Stimulated activated CD4-positive, alpha-beta T cell treated with anti-CD3 and anti-CD28 coated beads, Interleukin-4, amount 100 ng/mL, for 24 hours (primary cell): ENCODE results near the gene EFNA1.
"Not testable (repeated sequence)": the region's sequence is repeated elsewhere in the genome, so short reads cannot be mapped to it uniquely, and the experiment has no call there.

Experiments used
- DNase-seq: peaks from one replicate; pipeline ENCODE4 v3.0.0-alpha.2; 2020

Gene EFNA1

GRCh38 chr1:155125946-155126555, 1.6 kb upstream of the EFNA1 start:
- no peak for DNase-seq

- DNase-seq, result peak; percentile 47
Observed at GRCh38 chr1:155126556-155127104, 1.0 kb upstream of the EFNA1 start.

DNA sequence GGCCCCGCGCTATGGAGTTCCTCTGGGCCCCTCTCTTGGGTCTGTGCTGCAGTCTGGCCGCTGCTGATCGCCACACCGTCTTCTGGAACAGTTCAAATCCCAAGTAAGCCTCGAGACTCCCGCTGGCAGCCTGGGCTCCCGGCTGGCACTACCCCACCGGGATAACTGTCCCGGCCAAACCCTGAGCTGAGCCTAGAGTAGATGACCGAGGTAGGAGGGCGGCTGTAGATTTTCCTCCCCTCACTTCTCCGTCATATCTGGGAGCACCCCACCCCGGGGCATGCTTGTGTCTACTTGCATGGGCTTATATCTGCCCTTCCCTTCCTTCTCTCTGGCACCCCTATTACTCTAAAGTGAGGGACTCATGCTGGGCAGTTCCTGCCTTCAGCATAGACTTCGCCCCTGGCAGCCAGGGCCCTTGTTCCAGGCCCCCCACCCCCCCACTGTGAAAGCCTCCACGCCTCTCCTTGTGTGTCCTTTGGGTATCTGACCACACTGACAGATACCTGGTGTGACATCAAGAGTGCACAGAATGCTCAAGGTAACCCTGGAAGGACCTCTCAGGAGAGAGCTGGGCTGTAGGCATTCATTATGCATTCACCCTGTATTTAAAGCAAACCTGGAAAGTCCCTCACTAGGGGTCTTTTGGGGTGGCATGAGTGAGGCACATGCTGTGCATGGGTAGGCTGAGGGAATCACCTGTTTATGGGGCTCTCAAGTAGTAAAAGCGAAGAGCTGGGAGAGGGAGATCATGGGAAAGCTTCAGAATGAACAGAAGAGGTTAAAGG, 485 bp downstream of the EFNA1 start:
- no peak for DNase-seq

DNA sequence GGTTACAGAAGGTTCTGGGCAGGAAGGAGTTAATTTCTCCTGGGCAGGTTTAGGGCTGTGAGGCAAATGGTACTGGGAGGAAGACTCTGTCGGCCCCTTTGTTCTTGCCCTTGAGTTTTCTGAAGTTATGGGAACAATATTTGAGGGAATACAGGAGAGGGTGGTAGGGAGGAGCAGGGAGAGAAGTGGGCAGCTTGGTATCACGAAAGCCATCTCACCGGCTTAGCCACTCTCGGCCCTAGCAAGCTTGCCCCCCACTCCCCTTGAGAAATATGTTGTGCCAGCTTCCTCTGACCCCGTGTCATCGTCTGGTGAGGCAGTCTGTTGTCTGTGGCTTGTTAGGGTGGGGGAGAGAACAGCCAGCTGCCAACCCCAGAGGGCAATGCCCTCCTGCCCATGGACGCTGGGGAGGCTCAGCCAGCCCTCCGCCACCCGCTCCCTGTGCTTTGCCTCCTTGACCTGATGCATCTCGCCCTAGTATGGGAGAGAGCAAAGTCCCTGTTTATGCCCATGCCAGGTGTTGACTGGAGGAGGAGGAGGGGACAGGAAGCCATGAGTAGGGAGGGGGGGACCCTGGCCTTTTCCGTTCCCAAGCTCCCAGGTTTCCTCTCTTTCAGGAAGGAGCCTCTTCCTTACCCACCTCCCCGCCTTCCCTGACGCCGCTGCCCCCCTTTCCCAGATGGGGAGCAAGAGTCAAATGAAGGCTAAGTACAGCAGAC, 1.2 kb downstream of the EFNA1 start:
- DNase-seq, result no peak

DNA sequence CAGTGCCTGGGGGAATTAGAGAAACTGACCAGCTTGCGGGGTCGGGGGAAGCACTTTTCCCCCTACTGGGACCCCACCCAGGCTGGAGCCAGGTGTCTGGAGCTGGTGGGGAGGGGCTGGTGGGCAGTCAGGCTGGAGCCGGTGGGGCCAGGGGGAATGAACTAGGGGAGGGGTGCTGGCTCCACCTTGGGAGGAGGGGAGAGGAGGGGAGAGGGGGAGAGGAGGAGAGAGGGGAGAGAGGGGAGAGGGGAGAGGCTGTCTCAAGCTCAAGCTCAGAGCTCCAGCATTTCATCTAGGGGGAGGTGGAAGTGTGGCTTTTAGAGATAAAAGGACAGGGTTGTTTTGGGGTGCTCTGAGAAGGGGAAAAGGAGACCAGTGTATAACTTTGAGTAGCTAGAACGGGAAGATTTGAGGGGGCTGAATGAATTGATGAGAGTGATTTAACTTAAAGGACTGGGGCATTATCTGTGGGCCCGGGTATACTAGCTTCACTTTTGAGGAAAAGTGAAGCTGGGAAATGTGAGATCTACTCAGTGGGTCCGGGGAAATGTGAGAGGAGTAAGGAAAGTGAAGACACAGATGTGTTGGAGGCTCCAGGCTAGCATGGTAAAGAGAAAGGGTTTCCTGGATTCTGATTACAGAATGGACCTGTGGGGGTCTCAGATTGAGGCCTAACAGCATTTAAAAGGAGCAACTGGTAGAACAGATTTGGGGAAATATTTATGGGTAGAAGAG, 2.8 kb downstream of the EFNA1 start:
- no peak for DNase-seq

- DNase-seq, result no peak
Observed at GRCh38 chr1:155131285-155131684, 3.6 kb downstream of the EFNA1 start.

DNA sequence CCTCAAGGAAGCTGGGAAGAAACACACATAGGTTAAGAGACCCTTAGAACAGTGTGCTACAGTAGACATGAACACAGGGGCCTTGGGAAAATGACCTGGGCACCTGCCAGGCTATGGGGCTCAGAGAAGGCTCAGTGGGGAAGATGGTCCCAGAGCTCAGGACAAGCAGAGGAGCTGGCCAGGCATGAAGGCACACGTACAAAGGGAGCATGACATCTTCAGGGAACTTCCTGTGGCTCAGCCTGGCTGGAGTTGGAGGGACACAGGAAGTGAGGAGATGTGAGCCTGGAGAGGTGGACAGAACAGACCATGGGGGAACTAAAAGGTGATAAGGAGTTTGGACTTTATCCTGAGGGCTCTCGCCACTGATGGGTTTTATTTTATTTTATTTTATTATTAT, 4.2 kb downstream of the EFNA1 start:
- DNase-seq, result no peak

- DNase-seq, result no peak
Observed at GRCh38 chr1:155133799-155134281, 6.2 kb downstream of the EFNA1 start.

DNA sequence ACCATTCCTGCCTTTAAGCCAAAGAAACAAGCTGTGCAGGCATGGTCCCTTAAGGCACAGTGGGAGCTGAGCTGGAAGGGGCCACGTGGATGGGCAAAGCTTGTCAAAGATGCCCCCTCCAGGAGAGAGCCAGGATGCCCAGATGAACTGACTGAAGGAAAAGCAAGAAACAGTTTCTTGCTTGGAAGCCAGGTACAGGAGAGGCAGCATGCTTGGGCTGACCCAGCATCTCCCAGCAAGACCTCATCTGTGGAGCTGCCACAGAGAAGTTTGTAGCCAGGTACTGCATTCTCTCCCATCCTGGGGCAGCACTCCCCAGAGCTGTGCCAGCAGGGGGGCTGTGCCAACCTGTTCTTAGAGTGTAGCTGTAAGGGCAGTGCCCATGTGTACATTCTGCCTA, 6.6 kb downstream of the EFNA1 start:
- no peak for DNase-seq

DNA sequence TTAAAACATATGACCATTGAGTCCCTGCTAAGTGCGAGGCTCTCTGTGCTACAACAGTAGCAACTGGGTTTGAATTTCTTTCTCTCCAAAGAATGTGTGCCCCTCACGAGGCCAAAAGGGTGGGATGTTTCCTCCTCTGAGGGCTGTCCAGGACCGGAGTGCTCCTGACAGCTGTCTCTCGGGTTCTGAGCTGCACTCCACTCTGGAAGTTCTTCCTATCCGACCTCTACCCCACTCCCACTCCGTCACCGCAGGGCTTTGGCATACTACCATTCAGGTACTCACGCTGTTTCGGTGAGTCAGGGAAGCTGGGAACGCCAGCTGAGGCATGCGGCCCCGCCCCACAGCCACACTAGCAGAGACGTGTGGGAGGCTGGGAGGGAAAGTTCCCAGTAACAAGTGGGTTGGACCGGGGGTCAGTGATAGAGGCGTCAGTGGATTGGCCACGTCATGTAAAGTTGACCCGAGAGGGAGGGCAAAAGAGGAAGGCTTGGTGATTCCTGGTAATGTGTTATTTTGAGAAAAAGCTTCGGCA, 7.3 kb downstream of the EFNA1 start:
- peak; percentile 85 for DNase-seq

GRCh38 chr1:155135415-155136028, 7.8 kb downstream of the EFNA1 start, which contains the start of gene SLC50A1:
SLC50A1 (plus strand) TSS chr1:155135852; CDS start chr1:155135912, 60 bp downstream.
- DNase-seq, result peak; percentile 93

DNA sequence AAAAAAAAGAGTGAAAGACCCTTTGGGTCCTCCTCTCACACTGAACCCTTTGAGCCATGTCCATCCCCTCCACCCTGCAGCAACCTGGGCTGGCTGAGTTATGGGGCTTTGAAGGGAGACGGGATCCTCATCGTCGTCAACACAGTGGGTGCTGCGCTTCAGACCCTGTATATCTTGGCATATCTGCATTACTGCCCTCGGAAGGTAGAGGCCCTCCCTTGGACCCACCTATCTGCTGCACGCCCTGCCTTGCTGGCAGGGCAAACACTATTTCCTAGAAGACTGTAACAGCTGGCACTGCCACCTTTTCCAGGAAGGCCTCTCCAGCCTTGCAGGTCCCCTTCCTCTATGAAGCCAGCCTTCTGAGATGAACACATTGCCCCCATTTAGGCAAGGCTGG, 9.1 kb downstream of the EFNA1 start:
- no peak for DNase-seq

- DNase-seq, result no peak
Observed at GRCh38 chr1:155137154-155137949, 9.7 kb downstream of the EFNA1 start.

DNA sequence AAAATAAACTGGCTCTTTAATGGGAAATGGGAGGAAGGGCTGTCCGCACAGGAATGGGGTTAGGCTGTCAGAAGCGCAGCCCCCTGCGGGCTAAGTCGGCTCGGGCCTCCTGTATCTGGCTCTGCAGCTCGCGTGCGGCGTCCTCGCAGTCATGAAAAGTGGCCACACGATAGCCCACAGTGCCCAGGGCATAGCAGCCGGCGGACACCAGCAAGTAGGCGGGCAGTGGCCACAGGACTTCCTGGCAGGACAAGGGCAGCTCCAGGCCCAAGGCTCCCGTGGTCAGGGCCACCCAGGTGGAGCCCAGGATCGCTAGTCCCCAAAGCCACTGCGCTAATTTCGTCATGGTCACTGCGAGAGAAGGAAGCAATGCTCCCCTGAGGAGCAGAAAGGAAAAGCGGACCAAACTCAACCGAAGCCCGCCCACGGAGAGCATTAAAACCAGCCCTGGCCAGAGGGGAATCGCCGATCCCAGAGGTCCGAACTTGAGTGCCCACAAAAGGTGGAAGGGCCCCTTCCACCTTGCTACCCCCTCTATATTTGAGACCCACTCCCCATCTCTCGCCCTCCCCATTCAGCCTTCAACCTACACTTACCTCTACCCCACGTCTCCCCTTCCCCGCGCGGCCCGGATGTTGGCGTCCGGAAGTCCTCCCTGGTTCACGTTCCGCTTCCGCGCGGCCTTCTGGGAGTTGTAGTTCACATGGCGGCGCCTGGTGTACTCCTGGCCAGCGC, 12.4 kb downstream of the EFNA1 start, which contains the start of gene DPM3:
Gene DPM3, minus strand, starts transcription at position 637 of the 735 bp plus-strand sequence. Its CDS starts 291 bp downstream, at position 346.
- DNase-seq, result peak; percentile 90

- DNase-seq, result no peak
Observed at GRCh38 chr1:155140630-155140953, 12.9 kb downstream of the EFNA1 start.

- no peak for DNase-seq
Observed at GRCh38 chr1:155141749-155142148, 14.1 kb downstream of the EFNA1 start.

DNA sequence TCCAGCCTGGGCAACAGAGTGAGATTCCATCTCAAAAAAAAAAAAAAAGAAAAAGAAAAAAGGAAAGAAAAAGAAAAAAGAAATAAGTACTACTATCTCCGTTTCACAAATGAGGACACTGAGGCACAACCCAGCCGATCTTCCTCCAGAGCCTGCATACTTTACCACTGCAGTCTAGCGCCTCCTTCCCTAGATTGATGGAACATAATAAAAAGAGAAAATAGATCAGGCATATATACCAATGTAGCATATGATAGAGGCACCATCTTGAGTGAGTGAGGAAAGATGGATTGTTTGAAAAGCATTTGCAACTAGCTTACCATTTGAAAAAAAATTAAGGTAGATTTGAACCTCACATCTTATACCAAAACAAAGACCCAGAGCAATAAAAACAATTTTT, 17.8 kb downstream of the EFNA1 start:
- DNase-seq, result no peak

- not testable (repeated sequence) for DNase-seq
Observed at GRCh38 chr1:155155996-155156643, 28.4 kb downstream of the EFNA1 start.

- no peak for DNase-seq
Observed at GRCh38 chr1:155158991-155159390, 31.3 kb downstream of the EFNA1 start.

DNA sequence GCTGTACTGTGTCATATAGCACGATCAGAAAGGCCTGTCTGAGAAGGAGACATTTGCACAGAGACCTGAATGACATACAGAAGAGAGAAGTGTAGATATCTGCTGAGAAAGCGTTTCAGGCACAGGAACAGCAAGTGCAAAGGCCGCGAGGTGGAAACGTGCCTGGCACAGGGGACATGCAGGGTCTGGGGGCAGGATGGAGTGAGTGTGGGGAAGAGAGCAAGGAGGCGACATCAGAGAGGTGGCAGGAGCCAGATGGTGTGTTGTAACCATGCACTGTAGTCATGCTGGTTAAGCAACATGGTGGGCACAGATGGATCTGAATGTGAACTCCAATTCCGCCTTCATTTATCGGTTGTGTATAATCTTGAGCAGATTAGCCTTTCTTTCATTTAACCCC, 32.5 kb downstream of the EFNA1 start:
- no peak for DNase-seq
